DMS 273 treated with DMSO at 0.1 percent for 48 hours (cell line): Measurements from ENCODE around the gene SUGCT.
A peak's percentile ranks its signal among the peaks of the same experiment; 100 is the strongest.

ENCODE experiments used
- DNase-seq: peaks from one replicate; lab custom pipeline; 2025; lab: John Stamatoyannopoulos, UW

SUGCT gene

GRCh38 chr7:40329601-40330153 is 194.9 kb downstream of the SUGCT start:
- peak; percentile 42 for DNase-seq

- no peak for DNase-seq
These were observed 195.6 kb downstream of the SUGCT start for GRCh38 chr7:40330408-40330807.

GRCh38 chr7:40331915-40332314 is 197.1 kb downstream of the SUGCT start:
- no peak for DNase-seq

GRCh38 chr7:40332516-40332915 is 197.7 kb downstream of the SUGCT start:
- DNase-seq: no peak

GRCh38 chr7:40341836-40342235 is 207.0 kb downstream of the SUGCT start:
- DNase-seq: no peak

GRCh38 chr7:40346554-40346953 is 211.7 kb downstream of the SUGCT start:
- DNase-seq: no peak

- no peak for DNase-seq
These were observed 213.4 kb downstream of the SUGCT start for GRCh38 chr7:40348126-40348728.

- DNase-seq: no peak
These were observed 215.3 kb downstream of the SUGCT start for GRCh38 chr7:40350100-40350499.

GRCh38 chr7:40354711-40355110 is 219.9 kb downstream of the SUGCT start:
- DNase-seq: no peak

- no peak for DNase-seq
These were observed 221.5 kb downstream of the SUGCT start for GRCh38 chr7:40356312-40356711.

- no peak for DNase-seq
These were observed 222.3 kb downstream of the SUGCT start for GRCh38 chr7:40356871-40357709.

GRCh38 chr7:40369641-40370277 is 235.0 kb downstream of the SUGCT start:
- no peak for DNase-seq

- no peak for DNase-seq
These were observed 237.1 kb downstream of the SUGCT start for GRCh38 chr7:40371806-40372440.

GRCh38 chr7:40374575-40374974 is 239.8 kb downstream of the SUGCT start:
- no peak for DNase-seq

- no peak for DNase-seq
These were observed 245.3 kb downstream of the SUGCT start for GRCh38 chr7:40380111-40380510.

- DNase-seq: no peak
These were observed 247.3 kb downstream of the SUGCT start for GRCh38 chr7:40382145-40382544.

- DNase-seq: no peak
These were observed 258.9 kb downstream of the SUGCT start for GRCh38 chr7:40393660-40394059.

- no peak for DNase-seq
These were observed 259.6 kb downstream of the SUGCT start for GRCh38 chr7:40394400-40394799.

GRCh38 chr7:40400525-40400924 is 265.7 kb downstream of the SUGCT start:
- no peak for DNase-seq

GRCh38 chr7:40401406-40401805 is 266.6 kb downstream of the SUGCT start:
- DNase-seq: no peak

GRCh38 chr7:40402661-40403060 is 267.9 kb downstream of the SUGCT start:
- DNase-seq: no peak
